Measurements from ENCODE around the gene NAV1.
"Not testable (repeated sequence)": the region's sequence is repeated elsewhere in the genome, so short reads cannot be mapped to it uniquely, and the experiment has no call there.

NAV1 gene

GRCh38 chr1:201528631-201529252 is 10.2 kb upstream of the NAV1 start:
- no peak for DNase-seq (ENCODE audit: low read depth)

GRCh38 chr1:201530741-201531531 is 8.0 kb upstream of the NAV1 start:
- DNase-seq (ENCODE audit: low read depth): no peak

GRCh38 chr1:201531551-201532425 is 7.1 kb upstream of the NAV1 start:
- DNase-seq (ENCODE audit: low read depth): no peak

GRCh38 chr1:201533836-201534235 is 5.1 kb upstream of the NAV1 start:
- DNase-seq (ENCODE audit: low read depth): no peak

GRCh38 chr1:201535046-201535918 is 3.6 kb upstream of the NAV1 start:
- DNase-seq (ENCODE audit: low read depth): no peak

- DNase-seq (ENCODE audit: low read depth): no peak
Measured at GRCh38 chr1:201535919-201536245, 3.0 kb upstream of the NAV1 start.

GRCh38 chr1:201536558-201536957 is 2.4 kb upstream of the NAV1 start:
- no peak for DNase-seq (ENCODE audit: low read depth)

GRCh38 chr1:201537028-201537427 is 1.9 kb upstream of the NAV1 start:
- no peak for DNase-seq (ENCODE audit: low read depth)

- DNase-seq (ENCODE audit: low read depth): no peak
Measured at GRCh38 chr1:201537467-201537866, 1.5 kb upstream of the NAV1 start.

- no peak for DNase-seq (ENCODE audit: low read depth)
Measured at GRCh38 chr1:201537891-201538611, 876 bp upstream of the NAV1 start.

GRCh38 chr1:201539561-201540431 is 869 bp downstream of the NAV1 start:
- no peak for DNase-seq (ENCODE audit: low read depth)

- no peak for DNase-seq (ENCODE audit: low read depth)
Measured at GRCh38 chr1:201540846-201541735, 2.2 kb downstream of the NAV1 start.

GRCh38 chr1:201542309-201543035 is 3.5 kb downstream of the NAV1 start:
- no peak for DNase-seq (ENCODE audit: low read depth)

- no peak for DNase-seq (ENCODE audit: low read depth)
Measured at GRCh38 chr1:201543871-201544642, 5.1 kb downstream of the NAV1 start.

- DNase-seq (ENCODE audit: low read depth): no peak
Measured at GRCh38 chr1:201544710-201545109, 5.8 kb downstream of the NAV1 start.

GRCh38 chr1:201545851-201546492 is 7.0 kb downstream of the NAV1 start:
- DNase-seq (ENCODE audit: low read depth): no peak

- DNase-seq (ENCODE audit: low read depth): not testable (repeated sequence)
Measured at GRCh38 chr1:201549522-201549921, 10.6 kb downstream of the NAV1 start.
